ENCODE data around the gene GFER.

Gene GFER

DNA sequence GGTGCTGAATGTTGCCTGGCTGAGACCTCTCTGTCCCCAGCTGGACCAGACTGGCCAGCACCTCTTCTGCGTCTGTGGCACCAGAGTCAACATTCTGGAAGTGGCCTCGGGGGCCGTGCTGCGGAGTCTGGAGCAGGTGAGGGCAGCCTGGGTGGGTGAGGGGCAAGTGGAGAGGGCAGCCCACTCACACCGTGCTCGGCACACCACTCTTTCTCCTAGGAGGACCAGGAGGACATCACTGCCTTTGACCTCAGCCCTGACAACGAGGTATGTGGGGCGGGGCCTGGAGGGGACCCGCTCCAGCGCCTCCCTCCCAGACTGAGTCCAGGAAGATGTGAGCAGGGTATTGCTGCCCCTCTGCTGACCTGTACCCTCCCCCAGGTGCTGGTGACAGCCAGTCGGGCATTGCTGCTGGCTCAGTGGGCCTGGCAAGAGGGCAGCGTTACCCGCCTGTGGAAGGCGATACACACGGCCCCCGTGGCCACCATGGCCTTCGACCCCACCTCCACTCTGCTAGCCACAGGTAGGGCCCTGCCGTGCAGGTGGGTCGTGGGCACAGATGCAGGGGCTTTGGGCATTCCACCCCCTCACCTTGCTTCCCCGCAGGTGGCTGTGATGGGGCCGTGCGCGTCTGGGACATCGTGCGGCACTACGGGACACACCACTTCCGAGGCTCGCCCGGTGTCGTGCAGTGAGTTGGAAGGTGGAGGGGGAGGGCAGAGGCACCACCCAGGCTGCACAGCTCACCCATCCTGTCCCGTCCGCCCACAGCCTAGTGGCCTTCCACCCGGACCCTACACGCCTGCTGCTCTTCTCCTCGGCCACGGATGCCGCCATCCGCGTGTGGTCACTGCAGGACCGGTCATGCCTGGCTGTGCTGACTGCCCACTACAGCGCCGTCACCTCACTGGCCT, 9.6 kb upstream of the GFER start:
- FAIRE-seq: no peak
- no peak for TF ChIP-seq POLR2A (IDR thresholded peaks at IDR 0.05; ENCODE audit: low read depth, low read length)
- DNase-seq (ENCODE audit: insufficient read length, low spot score): no peak

DNA sequence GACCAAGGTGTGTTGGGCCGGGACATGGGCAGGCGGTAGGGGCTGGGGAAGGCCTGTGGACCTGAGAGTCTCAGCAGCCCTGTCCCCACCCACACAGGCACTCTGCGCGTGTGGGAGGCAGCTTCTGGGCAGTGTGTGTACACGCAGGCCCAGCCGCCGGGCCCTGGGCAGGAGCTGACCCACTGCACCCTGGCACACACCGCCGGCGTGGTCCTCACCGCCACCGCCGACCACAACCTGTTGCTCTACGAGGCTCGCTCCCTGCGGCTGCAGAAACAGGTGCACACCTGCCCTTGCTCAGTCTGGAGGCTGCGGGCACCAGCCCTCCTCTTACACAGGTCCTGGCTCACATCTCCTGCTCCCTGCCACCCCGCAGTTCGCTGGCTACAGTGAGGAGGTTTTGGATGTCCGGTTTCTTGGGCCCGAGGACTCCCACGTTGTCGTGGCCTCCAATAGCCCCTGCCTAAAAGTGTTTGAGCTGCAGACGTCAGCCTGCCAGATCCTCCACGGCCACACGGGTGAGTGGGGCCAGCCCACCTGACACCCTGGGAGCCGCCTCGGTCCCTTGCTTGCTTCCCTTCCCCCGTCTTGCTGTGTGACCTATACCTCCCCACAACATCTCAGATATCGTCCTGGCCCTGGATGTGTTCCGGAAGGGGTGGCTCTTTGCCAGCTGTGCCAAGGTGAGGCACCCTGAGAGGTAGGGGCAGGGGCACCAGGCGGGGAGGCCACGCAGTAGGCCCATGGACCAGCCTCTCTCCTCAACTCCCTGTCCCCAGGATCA, 8.4 kb upstream of the GFER start:
- DNase-seq (ENCODE audit: insufficient read length, low spot score) (no peak), FAIRE-seq (no peak)
- no peak for TF ChIP-seq POLR2A (IDR thresholded peaks at IDR 0.05; ENCODE audit: low read depth, low read length)

DNA sequence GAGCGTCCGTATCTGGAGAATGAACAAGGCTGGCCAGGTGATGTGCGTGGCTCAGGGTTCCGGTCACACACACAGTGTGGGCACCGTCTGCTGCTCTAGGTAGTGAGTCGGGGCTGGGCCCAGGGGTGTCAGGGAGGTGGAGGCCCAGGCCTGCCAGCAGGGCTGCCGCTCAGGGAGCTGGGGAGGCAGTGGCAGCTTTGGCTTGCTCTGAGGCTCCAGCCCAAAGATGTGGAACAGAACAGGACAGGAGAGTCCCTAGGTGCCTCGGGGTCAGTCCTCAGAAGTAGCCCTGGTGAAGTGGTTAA, 7.8 kb upstream of the GFER start:
- TF ChIP-seq POLR2A (IDR thresholded peaks at IDR 0.05; ENCODE audit: low read depth, low read length): no peak
- FAIRE-seq: no peak
- no peak for DNase-seq (ENCODE audit: insufficient read length, low spot score)

DNA sequence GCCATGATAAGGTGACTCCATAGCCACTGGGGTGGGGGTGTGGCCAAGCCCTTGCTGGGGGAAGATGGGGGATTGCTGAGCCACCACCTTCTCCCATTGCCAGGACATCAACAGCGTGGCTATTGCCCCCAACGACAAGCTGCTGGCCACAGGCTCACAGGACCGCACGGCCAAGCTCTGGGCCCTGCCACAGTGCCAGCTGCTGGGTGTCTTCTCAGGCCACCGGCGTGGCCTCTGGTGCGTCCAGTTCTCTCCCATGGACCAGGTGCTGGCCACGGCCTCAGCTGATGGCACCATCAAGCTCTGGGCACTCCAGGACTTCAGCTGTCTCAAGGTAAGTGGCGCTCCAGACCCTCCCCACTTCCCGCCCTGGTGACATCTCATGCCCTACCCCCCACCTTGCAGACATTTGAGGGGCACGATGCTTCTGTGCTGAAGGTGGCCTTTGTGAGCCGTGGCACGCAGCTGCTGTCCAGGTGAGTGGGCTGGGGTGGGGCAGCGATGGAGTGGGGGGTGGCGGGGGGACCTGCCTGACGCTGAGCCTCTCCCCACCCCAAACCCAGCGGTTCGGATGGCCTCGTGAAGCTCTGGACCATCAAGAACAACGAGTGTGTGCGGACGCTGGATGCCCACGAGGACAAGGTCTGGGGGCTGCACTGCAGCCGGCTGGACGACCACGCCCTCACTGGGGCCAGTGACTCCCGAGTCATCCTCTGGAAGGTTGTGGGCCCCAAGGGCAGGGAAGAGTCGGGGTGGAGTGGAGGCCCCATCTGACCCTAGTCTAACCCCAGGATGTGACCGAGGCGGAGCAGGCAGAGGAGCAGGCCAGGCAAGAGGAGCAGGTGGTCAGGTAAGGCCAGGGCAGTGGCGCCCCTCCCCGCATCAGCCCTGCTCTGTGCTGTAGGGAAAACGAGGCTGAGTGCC, 6.8 kb upstream of the GFER start:
- DNase-seq (ENCODE audit: insufficient read length, low spot score) (no peak), FAIRE-seq (no peak)
- TF ChIP-seq POLR2A (IDR thresholded peaks at IDR 0.05; ENCODE audit: low read depth, low read length): no peak

DNA sequence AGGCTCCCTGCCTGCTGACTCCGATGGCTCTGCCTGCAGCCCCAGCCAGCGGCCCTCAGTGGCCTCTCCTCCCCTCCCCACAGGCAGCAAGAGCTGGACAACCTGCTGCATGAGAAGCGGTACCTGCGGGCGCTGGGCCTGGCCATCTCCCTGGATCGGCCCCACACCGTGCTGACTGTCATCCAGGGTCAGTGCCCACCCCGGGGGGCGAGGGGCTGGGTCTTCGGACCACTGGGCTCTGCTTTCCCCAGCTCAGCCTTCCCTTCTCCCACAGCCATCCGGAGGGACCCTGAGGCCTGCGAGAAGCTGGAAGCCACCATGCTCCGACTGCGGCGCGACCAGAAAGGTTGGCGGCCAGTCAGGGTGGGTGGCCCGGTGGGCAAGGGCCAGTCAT, 6.1 kb upstream of the GFER start:
- FAIRE-seq (no peak), DNase-seq (ENCODE audit: insufficient read length, low spot score) (no peak)
- TF ChIP-seq POLR2A (IDR thresholded peaks at IDR 0.05; ENCODE audit: low read depth, low read length): no peak

DNA sequence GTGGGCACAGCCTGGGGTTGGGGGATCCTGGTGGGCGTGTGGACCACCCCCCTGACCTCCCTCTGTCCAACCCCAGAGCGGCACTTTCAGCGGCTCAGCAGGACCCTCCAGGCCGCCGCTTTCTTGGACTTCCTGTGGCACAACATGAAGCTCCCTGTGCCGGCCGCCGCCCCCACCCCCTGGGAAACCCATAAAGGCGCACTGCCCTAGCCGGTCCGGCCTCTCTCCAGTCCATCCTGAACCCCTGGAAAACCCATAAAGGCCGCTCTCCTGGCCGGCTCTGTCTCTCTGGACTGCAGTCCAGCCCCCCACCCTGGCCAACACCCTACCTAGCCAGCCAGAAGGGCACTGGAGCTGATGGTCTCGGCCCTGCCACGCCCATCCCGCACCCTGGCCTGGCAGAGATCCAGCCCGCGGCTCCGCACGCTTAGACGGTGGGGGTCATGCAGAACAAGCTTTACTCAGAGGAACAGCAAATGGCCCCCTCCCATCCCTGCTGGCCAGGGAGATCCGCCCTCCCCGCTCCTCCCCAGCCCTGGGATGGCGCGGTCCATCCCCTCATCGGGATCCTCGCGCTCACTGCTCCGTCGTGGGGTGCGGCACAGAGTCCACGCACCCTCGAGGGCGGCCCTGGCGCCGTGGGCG, 5.4 kb upstream of the GFER start:
- TF ChIP-seq POLR2A (IDR thresholded peaks at IDR 0.05; ENCODE audit: low read depth, low read length): no peak
- DNase-seq (ENCODE audit: insufficient read length, low spot score): no peak
- FAIRE-seq: no peak

DNA sequence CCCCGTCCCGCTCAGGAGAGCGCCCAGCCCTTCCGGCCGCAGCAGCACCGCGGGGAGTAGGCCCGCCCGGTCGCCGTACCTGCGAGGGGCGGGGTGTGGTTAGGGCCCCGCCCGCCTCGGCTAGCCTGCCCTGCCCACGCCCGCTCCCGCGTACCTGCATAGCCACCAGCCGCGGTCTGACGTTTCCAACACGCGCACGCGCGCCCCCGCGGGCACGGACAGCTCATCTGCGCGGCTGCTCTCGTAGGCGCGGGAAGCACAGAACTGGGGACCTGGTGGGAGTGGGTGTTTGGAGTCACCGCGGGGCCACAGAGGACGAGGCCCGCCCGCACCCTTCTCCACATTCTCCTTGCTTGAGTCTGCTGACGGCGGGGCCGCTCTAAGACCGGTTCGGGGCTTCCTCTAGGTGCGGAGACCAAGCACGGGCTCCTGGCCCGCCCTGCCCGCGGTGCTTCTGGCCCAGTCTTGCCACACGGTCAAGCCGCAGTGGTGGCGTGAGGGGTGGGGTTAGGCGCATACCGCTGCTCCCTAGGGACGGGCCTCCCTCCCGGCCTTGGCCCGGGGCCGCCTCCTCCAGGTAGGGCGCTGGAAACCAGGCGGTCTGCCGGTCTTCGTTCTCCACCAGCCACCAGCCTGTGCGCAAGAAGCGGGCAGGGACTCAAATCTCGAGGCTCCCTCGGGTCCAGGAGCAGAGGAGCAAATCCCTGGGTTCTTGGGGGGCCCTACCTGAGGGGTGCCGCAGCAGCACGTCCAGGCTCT, 4.5 kb upstream of the GFER start:
- TF ChIP-seq POLR2A (IDR thresholded peaks at IDR 0.05; ENCODE audit: low read depth, low read length): no peak

DNA sequence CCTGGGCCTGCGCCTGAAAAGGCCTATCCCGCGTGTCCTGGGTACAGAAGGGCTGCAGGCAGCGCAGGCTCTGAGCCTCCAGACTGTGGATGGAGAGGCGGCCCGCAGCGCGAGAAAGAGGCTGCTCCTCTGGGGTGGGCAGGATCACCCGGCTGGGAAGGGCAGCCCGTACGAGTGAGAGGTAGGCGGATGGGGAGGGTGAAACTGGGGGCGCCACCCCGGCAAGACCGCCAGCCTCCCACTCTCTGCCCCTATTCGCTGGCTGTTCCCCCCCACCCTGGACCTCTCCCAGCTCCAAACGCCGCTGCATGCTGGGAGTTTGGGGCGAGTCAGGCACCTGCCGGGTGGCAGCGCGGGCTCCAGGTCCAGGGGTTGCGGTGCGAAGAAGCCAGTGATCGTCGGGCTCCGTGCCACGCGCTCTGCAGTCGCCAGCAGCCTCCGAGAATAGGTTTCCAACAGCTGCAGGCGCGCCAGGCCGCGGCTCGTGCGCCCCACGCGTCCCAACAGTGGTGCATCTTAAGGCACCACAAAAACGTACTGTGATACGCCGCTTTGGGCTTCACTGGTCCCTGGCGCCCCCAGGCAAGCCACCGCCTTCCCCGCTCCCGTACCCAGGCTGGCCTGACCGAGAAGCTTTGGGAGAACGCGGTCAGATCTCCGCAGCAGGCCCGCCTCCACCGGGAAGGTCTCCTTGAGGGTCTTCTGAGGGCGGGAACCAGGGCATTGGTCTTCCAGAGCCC, 3.8 kb upstream of the GFER start:
- TF ChIP-seq POLR2A (IDR thresholded peaks at IDR 0.05; ENCODE audit: low read depth, low read length): no peak
- FAIRE-seq: no peak

More for the DNA sequence above, 4.5 kb upstream of the GFER start:
- DNase-seq (ENCODE audit: insufficient read length, low spot score): no peak
- FAIRE-seq: no peak

DNA sequence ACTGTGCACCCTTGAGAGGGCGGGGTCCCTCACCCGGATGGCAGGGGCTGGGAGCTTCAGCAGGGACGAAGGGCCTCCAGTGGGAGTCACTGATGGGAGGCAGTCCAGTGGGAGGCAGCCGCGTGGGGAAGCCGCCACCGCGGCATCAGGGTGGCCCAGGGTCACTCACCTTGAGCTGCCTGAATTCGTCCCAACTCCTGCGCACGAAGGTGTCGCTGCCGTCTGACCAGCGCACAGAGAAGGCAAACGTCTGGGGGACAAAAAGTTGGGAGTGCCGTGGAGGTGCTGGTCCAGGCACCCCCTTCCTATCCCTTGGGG, 3.3 kb upstream of the GFER start:
- no peak for DNase-seq (ENCODE audit: insufficient read length, low spot score)
- no peak for TF ChIP-seq POLR2A (IDR thresholded peaks at IDR 0.05; ENCODE audit: low read depth, low read length)
- FAIRE-seq: no peak

More for the DNA sequence above, 3.8 kb upstream of the GFER start:
- no peak for DNase-seq (ENCODE audit: insufficient read length, low spot score)

DNA sequence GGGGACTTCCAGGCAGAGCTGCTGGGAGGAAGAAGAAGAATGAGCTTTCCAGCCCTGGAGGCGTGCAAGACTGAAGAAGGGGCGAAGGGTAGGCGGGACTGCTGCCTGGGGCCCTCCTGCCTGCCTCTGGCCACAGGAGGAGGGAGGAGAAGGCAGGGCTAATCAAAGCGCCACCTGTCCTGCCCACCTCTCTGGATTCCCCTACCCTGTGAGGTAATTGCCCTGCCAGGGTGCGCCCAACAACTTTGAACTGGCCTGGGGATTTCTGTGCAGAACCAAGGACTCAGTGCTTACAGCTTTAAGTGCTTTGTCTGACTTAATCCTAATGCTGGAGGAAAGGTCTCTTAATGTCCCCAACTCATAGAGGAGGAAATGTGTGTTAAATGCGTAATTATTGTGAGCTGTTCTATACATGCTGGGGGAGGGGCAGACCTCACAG, 2.6 kb upstream of the GFER start, which contains the start of gene NOXO1:
Gene NOXO1 (minus strand): TSS at position 72 of the 439 bp plus-strand sequence. CDS start 290 bp downstream, outside the sequence.
- DNase-seq (ENCODE audit: insufficient read length, low spot score): no peak
- no peak for TF ChIP-seq POLR2A (IDR thresholded peaks at IDR 0.05; ENCODE audit: low read depth, low read length)

DNA sequence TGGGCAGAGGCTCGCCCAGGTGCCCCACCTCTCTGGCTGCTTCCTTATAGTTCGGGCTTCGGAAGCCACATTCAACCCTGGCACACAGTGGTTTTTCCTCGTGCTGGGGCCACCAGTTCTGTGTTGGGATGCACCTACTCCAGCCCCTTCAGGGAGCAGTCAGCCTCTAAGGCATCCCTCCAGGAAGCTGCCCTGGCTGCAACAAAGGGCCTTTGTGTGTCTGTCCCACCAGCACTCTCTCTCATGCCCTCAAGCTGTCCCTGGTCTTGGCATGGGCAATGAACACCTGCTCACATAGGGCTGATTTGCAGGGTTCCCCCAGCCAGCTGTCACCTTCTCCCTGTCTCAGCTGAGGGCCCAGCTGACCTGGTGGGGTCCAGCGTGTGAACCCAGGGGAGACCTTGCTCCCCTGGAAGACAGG, 2.0 kb upstream of the GFER start:
- FAIRE-seq: no peak
- peak; percentile 80 for DNase-seq (ENCODE audit: insufficient read length, low spot score)
- TF ChIP-seq POLR2A (IDR thresholded peaks at IDR 0.05; ENCODE audit: low read depth, low read length): no peak

More for the DNA sequence above, 2.6 kb upstream of the GFER start, which contains the start of gene NOXO1:
- FAIRE-seq: no peak

DNA sequence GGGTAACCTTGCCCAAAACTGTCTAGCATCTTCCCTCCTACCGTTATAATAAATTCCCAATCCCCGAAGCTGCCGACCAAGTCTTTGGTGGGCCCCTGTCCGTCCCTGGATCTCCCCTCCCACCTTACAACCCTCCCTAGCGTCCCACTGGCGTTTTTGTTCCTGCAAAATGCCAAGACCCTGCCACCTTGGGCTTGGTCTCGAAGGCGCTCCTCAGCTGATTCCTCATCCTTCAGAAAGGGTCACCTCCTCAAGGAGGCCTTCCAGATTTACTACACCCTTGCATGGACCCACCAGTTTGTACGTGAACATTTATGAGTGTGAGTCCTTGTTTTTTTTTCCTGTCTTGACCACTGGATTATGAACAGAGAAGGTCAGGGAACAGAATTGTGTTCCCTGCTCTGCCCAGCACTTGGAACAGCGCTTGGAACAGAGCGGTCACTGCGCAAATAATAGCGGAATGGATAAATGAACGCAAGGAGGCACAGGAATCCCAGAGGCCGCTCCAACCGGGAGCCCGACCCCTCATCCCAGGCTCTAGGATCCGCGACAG, 926 bp upstream of the GFER start:
- FAIRE-seq (no peak), DNase-seq (ENCODE audit: insufficient read length, low spot score) (no peak)
- no peak for TF ChIP-seq POLR2A (IDR thresholded peaks at IDR 0.05; ENCODE audit: low read depth, low read length)
